ENCODE measurements around the gene PLEKHA7. TPM values are rescaled to one million over a fixed set of nuclear protein-coding genes. Genes with fewer than 3 reads are reported as not detected.
"Not testable (repeated sequence)": the region's sequence is repeated elsewhere in the genome, so short reads cannot be mapped to it uniquely, and the experiment has no call there.

Gene PLEKHA7, protein sequence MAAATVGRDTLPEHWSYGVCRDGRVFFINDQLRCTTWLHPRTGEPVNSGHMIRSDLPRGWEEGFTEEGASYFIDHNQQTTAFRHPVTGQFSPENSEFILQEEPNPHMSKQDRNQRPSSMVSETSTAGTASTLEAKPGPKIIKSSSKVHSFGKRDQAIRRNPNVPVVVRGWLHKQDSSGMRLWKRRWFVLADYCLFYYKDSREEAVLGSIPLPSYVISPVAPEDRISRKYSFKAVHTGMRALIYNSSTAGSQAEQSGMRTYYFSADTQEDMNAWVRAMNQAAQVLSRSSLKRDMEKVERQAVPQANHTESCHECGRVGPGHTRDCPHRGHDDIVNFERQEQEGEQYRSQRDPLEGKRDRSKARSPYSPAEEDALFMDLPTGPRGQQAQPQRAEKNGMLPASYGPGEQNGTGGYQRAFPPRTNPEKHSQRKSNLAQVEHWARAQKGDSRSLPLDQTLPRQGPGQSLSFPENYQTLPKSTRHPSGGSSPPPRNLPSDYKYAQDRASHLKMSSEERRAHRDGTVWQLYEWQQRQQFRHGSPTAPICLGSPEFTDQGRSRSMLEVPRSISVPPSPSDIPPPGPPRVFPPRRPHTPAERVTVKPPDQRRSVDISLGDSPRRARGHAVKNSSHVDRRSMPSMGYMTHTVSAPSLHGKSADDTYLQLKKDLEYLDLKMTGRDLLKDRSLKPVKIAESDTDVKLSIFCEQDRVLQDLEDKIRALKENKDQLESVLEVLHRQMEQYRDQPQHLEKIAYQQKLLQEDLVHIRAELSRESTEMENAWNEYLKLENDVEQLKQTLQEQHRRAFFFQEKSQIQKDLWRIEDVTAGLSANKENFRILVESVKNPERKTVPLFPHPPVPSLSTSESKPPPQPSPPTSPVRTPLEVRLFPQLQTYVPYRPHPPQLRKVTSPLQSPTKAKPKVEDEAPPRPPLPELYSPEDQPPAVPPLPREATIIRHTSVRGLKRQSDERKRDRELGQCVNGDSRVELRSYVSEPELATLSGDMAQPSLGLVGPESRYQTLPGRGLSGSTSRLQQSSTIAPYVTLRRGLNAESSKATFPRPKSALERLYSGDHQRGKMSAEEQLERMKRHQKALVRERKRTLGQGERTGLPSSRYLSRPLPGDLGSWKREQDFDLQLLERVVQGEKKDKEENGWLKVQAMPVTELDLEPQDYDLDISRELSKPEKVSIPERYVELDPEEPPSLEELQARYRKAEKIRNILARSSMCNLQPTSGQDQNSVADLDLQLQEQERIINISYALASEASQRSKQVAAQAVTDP
- 0.20 TPM in 1 of 2 replicates, not detected in the other for total RNA-seq (2014; rRNA removed; shearing (Covaris generic))

DNA sequence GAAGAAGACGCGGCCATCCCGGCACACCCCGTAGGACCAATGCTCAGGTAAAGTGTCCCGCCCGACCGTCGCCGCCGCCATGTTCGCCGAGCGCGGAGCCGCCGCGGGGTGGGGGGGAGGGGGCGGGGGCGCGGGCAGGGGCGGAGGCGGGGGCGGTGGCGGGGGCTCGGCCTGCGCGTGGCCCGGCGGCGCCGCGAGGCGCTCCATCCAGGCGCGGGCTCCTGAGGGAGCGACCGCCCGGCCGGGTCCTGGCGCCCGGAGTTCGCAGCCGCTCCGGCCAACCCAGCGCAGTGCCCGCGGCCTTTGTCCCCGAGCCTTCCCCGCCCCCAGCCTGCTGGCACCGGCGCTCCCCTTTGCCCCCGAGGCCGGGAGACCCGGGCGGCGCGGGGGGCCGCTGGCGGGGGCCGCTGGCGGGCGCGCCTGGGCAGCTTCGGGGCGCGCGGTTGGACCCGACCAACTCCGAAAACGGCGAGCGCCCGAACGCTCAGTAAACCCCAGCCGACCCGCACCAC is at the start of gene PLEKHA7:
Gene PLEKHA7, minus strand, starts transcription at position 94 of the 512 bp plus-strand sequence. Its CDS starts 13 bp downstream, at position 81.
- no peak for DNase-seq (ENCODE audit: low read depth)

DNA sequence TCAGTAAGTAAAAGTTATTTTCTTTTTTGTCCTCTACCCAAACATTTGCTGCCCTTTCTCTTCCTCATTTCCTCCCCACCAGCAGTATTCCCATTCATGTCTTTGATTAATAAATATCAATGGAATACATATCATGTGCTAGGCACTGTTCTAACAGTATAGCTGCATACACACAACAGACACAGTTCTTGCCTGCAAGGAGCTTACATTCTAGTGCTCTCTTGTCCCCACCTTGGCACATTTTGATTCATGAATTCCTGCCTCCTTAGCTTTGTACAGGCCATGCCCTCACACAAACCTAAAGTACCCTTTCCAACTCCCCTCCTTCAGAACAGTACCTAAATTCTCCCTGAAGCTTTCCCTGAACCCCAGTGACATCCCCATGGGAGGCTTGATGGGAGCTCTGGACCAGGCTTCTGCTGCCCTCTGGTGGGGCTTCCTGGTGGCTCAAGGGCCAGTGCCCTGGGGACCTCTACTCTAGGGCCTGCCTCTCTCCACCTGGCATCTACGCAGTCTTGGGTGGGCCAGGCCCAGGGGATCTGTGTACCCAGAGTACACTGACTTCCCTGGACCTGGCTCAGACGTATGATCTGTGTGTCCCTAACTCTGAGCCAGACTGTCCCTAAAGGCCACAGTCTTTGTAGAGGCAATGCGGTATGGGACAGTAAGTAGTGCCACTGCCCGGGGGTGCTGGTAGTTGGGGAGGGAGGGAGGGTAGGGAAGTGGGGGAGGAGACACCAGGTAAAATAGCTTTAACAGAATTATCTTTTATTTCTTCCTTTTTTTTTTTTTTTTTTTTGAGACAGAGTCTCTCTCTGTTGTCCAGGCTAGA is 49.2 kb upstream of the PLEKHA7 start:
- peak; percentile 27 for DNase-seq (ENCODE audit: low read depth)

DNA sequence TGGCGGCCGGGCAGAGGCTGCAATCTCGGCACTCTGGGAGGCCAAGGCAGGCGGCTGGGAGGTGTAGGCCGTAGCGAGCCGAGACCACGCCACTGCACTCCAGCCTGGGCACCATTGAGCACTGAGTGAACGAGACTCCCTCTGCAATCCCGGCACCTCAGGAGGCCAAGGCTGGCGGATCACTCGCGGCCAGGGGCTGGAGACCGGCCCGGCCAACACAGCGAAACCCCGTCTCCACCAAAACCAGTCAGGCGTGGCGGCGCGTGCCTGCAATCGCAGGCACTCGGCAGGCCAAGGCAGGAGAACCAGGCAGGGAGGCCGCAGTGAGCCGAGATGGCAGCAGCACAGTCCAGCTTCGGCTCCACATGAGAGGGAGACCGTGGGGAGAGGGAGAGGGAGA is 36.9 kb upstream of the PLEKHA7 start:
- DNase-seq (ENCODE audit: low read depth): not testable (repeated sequence)

DNA sequence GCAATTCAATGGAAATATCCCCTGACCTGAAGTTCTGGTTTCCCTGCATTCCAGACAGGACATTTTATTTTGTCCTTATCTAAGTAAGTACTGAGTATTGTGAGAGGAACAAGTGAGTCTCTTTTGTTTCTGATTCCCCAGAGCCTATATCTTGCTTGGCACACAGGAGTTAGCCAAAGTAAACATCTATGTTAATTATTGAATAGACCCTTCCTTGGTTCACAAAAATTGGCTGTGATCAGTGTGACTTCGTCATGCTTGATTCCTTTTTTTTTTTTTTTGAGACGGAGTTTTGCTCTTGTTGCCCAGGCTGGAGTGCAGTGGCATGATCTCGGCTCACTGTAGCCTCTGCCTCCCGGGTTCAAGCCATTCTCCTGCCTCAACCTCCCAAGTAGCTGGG is 34.3 kb upstream of the PLEKHA7 start:
- DNase-seq (ENCODE audit: low read depth): not testable (repeated sequence)

DNA sequence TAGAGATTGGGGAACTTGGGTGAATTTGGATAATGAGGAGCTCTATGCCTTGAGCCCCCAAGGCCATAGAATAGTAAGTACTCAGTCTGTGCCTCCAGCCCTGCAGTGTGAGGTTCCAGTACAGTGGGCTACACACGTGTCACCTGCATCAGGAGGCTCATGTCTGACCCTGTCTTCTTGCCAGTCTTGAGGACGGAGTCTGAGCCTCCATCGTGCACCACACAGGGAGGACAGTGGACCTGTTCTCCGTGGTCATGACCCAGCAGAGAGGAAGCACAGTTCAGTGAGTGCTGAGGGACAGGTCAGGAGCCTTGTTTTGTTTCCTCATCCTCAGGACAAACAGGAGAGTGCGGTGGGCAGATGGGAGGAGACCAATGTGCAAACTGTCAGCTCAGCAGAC is 32.5 kb upstream of the PLEKHA7 start:
- no peak for DNase-seq (ENCODE audit: low read depth)

DNA sequence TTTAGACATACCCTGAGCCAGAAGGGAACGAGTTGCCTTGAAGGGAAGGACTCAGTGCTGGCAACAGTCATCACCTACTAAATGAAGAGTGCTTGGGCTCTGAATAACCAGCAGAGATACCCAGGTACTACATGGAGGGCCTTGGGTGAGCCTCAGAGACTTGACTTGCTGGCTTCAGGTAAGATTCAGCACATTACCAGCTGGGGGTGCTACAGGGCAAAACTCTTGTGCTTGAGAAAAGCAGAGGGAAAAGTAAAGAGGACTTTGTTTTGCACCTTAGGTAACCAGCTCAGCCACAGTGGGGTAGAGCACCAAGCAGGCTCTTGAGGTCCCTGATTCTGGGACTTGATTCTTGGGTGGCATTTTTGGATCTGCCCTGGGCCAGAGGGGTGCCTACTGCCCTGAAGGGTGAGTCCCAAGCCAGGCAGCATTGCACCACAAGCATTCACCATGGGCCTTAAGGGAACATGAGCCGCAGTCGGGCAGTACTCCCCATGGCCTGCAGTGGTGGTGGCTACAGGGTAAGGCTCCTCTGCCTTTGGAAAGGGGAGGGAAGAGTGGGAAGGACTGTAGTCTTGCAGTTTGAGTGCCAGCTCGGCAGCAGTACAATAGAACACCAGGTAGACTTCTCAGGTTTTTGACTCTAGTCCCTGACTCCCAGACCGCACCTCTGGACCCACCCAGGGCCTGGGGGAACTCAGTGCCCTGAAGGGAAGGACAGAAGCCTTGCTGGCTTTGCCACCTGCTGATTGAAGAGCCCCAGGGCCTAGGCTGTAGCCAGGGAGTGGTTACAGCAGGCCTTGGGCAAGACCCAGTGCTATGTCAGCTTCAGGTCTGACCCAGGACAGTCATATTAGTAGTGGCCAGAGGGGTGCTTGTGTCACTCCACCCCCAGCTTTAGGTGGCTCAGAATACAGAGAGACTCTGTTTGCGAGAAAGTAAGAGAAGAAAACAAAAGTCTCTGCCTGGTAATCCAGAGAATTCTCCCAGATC is 22.7 kb upstream of the PLEKHA7 start:
- DNase-seq (ENCODE audit: low read depth): no peak

DNA sequence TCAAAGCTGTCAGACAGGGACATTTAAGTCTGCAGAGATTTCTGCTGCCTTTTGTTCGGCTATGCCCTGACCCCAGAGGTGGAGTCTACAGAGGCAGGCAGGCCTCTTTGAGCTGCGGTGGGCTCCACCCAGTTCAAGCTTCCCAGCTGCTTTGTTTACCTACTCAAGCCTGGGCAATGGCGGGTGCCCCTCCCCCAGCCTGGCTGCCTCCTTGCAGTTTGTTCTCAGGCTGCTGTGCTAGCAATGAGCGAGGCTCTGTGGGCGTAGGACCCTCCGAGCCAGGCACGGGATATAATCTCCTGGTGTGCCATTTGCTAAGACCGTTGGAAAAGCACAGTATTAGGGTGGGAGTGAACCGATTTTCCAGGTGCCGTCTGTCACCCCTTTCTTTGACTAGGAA is 19.8 kb upstream of the PLEKHA7 start:
- DNase-seq (ENCODE audit: low read depth): not testable (repeated sequence)

DNA sequence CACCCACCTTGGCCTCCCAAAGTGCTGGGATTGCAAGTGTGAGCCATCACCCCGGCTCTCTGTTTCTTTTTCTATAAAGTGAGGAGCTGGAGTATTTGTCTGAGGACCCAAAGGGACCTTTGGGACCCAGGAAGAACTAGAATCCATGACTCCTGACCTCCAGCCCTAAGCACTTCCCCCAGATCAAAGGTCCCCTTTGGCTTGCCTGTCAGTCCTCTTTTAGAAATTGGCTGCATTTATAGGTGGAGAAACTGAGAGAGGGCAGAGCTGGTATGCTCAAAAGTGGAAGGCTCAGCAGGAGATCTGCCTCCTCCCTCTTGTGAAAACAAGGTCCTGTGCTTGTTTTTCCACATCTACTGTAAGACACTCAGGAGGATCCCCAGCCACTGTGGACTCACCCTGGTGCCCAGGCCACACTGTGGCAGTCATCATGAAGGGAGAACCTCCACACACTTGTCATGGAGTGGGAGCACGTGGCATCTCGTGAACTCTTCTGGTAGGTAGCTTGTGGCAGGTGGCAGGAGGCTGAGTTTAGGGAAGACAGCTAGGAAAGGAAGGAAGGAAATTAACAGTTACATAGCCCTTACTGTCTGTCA is 12.4 kb upstream of the PLEKHA7 start:
- DNase-seq (ENCODE audit: low read depth): no peak

DNA sequence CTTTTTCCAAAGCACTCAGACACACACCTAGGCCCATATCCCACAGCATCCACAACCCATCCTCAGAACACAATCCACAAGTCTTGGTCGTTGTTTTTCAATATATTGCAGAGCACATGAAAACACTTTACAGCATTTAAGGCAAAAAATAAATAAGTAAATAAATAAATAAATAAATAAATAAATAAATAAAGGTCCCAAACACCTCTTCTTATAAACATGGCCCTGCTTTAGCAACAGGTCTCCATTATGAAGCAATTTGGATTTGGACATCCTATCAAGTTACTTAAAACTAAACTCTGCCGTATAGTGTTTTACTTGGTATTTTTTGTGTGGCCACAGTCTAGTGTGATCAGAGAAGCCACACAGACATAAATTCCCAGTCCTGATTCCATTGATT is 10.7 kb upstream of the PLEKHA7 start:
- no peak for DNase-seq (ENCODE audit: low read depth)

DNA sequence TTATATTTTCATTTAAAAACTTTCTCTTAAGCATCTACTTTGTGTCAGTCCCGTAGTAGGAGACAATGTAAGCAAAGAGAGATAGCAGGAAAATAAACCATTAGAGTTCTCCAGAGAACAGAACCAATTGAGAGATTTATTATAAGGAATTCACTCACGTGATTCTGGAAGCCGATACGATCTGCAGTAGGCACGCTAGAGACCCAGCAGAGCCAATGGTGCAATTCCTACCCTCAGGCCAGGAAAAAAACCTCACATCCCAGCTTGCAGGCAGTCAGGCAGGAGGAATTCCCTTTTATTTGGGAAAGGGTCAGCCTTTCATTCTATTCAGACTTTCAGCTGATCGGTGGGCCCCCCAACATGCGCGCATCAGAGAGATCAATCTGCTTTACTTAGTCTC is 7.3 kb upstream of the PLEKHA7 start:
- peak; percentile 46 for DNase-seq (ENCODE audit: low read depth)

DNA sequence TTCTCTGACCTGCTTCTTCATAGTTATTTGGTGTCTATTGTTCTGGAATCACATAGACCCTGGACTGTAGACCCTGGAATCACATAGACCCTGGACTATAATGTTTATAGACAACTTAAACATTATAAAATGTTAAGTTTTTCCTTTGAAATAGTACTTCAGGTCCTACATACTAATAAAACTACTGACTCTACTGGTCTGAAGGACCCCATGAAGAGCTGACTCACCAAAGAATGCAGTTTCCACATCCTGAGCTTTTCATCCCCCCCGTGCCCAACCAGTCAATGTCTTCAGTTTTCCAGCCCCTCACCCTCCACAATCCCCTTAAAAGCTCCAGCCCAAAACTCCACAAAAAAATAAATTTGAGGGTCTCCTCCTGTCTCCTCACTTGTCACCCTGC is 6.6 kb upstream of the PLEKHA7 start:
- DNase-seq (ENCODE audit: low read depth): no peak

DNA sequence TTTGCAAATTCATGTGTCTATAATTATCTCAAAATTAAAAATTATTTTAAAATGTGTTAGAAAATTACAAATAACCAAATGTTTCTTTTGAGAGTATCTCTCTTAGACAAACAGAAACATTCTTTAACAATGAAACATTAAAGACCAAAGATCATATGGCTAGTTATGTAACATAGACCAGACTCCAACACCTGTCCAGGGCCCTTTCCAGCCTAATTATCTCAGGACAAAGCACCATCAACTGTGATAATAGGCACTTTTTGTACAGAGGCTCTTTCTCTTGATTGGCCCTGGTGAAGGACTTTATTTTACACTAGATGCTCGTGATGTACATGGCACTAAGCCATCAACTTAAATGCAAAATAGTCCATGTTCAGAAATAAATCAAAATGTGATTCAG is 5.0 kb upstream of the PLEKHA7 start:
- DNase-seq (ENCODE audit: low read depth): no peak

DNA sequence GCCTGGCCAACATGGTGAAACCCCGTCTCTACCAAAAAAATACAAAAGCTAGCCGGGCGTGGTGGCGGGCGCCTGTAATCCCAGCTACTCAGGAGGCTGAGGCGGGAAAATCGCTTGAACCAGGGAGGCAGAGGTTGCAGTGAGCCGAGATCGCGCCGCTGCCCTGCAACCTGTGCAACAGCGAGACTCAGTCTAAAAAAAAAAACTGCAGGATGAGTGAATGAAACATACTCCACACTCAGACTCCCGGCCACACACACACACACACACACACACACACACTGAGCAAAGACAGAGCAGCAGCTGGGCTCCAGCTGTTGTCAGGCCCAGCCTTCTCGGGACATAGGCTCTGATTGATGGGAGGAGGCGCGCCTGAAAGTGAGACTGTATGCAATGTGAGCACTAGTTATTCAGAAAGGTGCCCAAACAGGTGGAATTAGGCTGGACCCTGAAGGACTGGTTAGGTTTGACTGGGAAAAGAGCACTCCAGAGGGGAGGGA is 1.5 kb upstream of the PLEKHA7 start:
- DNase-seq (ENCODE audit: low read depth): peak; percentile 10

DNA sequence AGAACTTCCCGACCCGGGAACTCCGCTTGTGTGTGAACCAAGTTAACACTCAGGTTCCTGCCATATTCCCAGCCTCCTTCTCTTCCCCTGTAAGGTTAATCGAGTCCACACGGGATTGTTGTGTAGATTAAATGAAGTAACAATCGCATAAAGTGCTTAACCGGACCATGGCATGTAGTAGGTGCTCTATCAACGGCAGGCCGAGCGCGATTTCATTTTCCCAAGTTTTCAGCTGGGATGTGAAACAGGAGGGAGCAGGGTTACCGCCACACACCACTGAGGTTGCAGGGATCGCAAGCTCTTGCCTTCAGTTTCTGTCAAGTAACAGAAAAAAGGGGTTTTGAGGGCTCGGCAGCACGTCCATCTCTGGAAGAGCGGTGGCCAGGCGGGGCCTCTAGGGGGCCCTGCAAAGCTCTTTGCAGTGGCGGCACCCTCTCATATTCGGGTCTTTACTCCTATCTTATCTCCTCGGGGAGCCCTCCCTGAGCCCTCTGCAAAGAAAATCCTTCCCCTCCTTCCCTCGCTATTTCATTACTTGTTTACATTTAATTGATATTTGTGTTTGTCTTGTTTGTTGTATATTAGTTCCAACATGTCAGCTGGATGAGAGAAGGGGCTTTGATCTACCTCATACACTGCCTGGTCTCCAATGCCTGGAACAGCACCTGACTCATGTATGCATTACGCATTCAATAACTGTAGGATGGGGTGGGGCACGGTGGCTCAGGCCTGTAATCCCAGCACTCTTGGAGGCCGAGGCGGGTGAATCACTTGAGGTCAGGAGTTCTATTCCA is 816 bp upstream of the PLEKHA7 start:
- no peak for DNase-seq (ENCODE audit: low read depth)

DNA sequence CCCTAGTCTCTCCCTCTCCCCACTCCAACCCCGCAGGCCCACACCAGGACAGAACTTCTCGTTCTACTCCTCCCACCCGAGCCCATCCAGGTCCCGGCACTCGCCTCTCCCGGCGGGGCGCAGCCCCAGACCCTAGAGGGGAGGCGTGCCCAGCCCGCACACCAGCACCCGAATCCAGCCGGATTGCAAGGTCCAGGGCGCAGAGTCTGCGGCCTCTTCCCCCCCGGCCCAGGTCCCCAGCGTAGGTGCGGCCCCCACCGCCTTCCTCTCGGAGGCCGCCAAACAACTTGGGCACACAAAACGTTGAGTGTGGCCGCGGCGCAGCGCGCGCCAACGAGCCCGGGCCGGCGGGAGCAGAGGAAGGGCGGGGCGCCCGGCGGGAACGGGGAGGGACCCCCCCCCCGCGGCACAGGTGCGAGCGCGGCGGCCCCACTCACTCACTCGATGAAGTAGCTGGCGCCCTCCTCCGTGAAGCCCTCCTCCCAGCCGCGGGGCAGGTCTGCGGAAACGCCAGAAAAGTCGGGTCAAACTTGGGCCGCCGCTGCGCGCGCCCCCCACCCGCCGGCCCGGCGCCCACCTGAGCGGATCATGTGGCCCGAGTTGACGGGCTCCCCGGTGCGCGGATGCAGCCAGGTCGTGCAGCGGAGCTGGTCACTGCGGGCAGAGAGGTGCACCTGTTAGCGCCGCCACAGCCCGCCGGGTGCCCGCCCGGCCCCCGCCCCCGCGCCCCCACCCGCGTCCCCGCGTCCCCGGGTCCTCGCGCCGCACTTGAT is 480 bp downstream of the PLEKHA7 start:
- no peak for DNase-seq (ENCODE audit: low read depth)

DNA sequence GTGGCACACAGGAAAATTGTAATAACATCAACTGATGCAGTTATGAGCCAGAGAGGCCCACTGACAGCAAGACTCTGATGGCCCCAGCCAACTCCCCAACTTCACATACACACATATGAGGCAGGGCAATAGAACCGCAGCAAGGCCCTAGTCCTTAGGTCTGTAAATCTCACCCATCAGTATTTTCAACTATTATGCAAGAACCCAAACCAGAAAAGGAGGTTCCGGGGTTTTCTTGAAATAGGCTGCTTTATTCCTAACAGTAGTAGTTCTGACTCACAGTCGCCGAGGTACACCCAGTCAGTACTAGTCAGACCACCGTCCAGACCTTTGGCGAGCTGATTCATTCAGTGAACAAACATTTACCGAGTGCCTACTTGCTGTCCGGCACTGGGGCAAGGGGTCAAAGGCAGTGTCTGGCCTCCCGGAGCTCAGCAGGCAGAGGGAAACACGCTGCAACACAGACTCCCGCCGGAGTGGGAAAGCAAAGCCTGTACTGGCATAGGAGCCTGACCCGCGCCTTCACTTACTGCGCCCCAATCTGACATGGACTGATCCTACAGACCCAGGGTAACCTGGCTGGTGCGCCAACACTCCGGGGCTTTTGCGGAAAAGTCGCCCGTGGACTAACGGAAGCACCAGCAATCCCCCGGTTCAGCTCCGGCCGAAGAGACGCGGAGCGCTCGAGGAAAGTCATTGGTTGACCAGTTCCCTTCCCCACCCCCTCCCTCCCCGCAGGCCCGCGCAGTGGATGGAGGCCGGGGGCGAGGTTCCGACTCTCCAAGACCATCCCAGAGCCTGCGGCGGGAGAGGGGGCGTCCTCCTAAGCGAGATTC is 1.3 kb downstream of the PLEKHA7 start:
- DNase-seq (ENCODE audit: low read depth): no peak
